GM21423 (cell line): ENCODE data around the gene ARRDC1.

Experiments
- ATAC-seq: cut with Tn5 transposase; IDR thresholded peaks from one replicate; pipeline ENCODE4 v1.9.1; 2021; ENCODE audit warnings: mild to moderate bottlenecking, moderate library complexity; ENCODE audit not compliant: unreplicated experiment

ARRDC1 gene

GRCh38 chr9:137638680-137639079 lies 33.2 kb downstream of the ARRDC1 start:
- no peak for ATAC-seq

GRCh38 chr9:137639303-137640051 lies 34.0 kb downstream of the ARRDC1 start:
- ATAC-seq: peak; percentile 59

GRCh38 chr9:137640862-137641261 lies 35.4 kb downstream of the ARRDC1 start:
- ATAC-seq: no peak

GRCh38 chr9:137642118-137642601 lies 36.7 kb downstream of the ARRDC1 start:
- ATAC-seq: no peak

GRCh38 chr9:137642892-137643291 lies 37.4 kb downstream of the ARRDC1 start:
- ATAC-seq: no peak

GRCh38 chr9:137643921-137644320 lies 38.4 kb downstream of the ARRDC1 start:
- ATAC-seq: no peak

GRCh38 chr9:137645211-137645610 lies 39.7 kb downstream of the ARRDC1 start:
- no peak for ATAC-seq

GRCh38 chr9:137646341-137646740 lies 40.9 kb downstream of the ARRDC1 start:
- ATAC-seq: no peak

- no peak for ATAC-seq
Observed at GRCh38 chr9:137647096-137647714, 41.7 kb downstream of the ARRDC1 start.

- no peak for ATAC-seq
Observed at GRCh38 chr9:137648396-137648795, 42.9 kb downstream of the ARRDC1 start.

- no peak for ATAC-seq
Observed at GRCh38 chr9:137649553-137649952, 44.1 kb downstream of the ARRDC1 start.

- no peak for ATAC-seq
Observed at GRCh38 chr9:137650259-137650658, 44.8 kb downstream of the ARRDC1 start.

GRCh38 chr9:137650779-137651178 lies 45.3 kb downstream of the ARRDC1 start:
- no peak for ATAC-seq

GRCh38 chr9:137656416-137656815 lies 50.9 kb downstream of the ARRDC1 start:
- ATAC-seq: no peak

- no peak for ATAC-seq
Observed at GRCh38 chr9:137657606-137658005, 52.1 kb downstream of the ARRDC1 start.

- ATAC-seq: no peak
Observed at GRCh38 chr9:137658781-137659180, 53.3 kb downstream of the ARRDC1 start.

- no peak for ATAC-seq
Observed at GRCh38 chr9:137660144-137660543, 54.7 kb downstream of the ARRDC1 start.

GRCh38 chr9:137663584-137663983 lies 58.1 kb downstream of the ARRDC1 start:
- no peak for ATAC-seq

- no peak for ATAC-seq
Observed at GRCh38 chr9:137664676-137665075, 59.2 kb downstream of the ARRDC1 start.
